ENCODE results near the gene ANO2. TPM values are rescaled to one million over a fixed set of nuclear protein-coding genes. Genes with fewer than 3 reads are reported as not detected.

The ANO2 gene
- total and polyA plus RNA-seq, 2 experiments from 2014 or later = 2.3 to 4.6 TPM

- no peaks in the 10 kb centered on the region for H4K20me1 ChIP-seq (replicated peaks; ENCODE audit: insufficient read depth)
- H2AFZ ChIP-seq = no peak overlapping the region
- no peaks in the 10 kb centered on the region for H3F3A ChIP-seq (replicated peaks; ENCODE audit: low read depth)
- Mint-ChIP-seq H3K4me3 (no peak overlapping the region), H3K4me1 (peaks cover 8% of the 10 kb centered on the region), H3K27me3 (ENCODE audit: insufficient read depth, low read depth, poor library complexity) (peaks cover 2% of the 10 kb centered on the region), H3K9me3 (no peaks in the 10 kb centered on the region), H3K27ac (no peak overlapping the region), H3K36me3 (ENCODE audit: low read depth) (no peaks in the 10 kb centered on the region)
- H3K27ac ChIP-seq (ENCODE audit: low read depth) = no peak overlapping the region
- peaks cover 8% of the 10 kb centered on the region for H3K9me2 ChIP-seq (ENCODE audit: insufficient read depth)
- no peaks in the 10 kb centered on the region for H3K27me3 ChIP-seq (ENCODE audit: insufficient read depth)
- no peaks in the 10 kb centered on the region for H3K4me1 ChIP-seq (ENCODE audit: insufficient read depth)
- ATAC-seq = no peak
- no peak for DNase-seq (ENCODE audit: low spot score)
- H3K79me2 ChIP-seq (replicated peaks; ENCODE audit: insufficient read depth) = no peaks in the 10 kb centered on the region
- H3K36me3 ChIP-seq (ENCODE audit: insufficient read depth) = no peaks in the 10 kb centered on the region
- no peak overlapping the region for H3K4me3 ChIP-seq
- H3K4me2 ChIP-seq = no peak overlapping the region
- TF ChIP-seq STAT1 (IDR thresholded peaks at IDR 0.05; ENCODE audit: unreplicated experiment) = no peak
- no peak for TF ChIP-seq ZNF462 (CRISPR knock-in tag; IDR thresholded peaks at IDR 0.05)
- no peak for TF ChIP-seq REST (IDR thresholded peaks at IDR 0.05; ENCODE audit: unreplicated experiment)
- no peak for TF ChIP-seq ZNF331 (CRISPR knock-in tag; IDR thresholded peaks at IDR 0.05; ENCODE audit: low read depth)
- no peak for TF ChIP-seq JUNB (IDR thresholded peaks at IDR 0.05; ENCODE audit: unreplicated experiment)
- no peak for TF ChIP-seq CTCF (conservative IDR thresholded peaks at IDR 0.05; ENCODE audit: low read depth in 2 of 2)
- no peak for TF ChIP-seq EZH2 (IDR thresholded peaks at IDR 0.05; ENCODE audit: low read depth, unreplicated experiment)
- TF ChIP-seq ZNF114 (CRISPR knock-in tag; IDR thresholded peaks at IDR 0.05) = no peak
- no peak for TF ChIP-seq EZH2phosphoT487 (IDR thresholded peaks at IDR 0.05; ENCODE audit: unreplicated experiment)
- no peak for TF ChIP-seq POLR2AphosphoS5 (IDR thresholded peaks at IDR 0.05; ENCODE audit: low read depth)
- no peak for TF ChIP-seq ETS1 (IDR thresholded peaks at IDR 0.05)
- TF ChIP-seq NANOG (IDR thresholded peaks at IDR 0.05; ENCODE audit: borderline replicate concordance) = no peak
- TF ChIP-seq CREB1 (CRISPR knock-in tag; IDR thresholded peaks at IDR 0.05; ENCODE audit: low read depth) = no peak
Observed at GRCh38 chr12:5864301-5864700, 80.8 kb downstream of the ANO2 start.

Measured in GM23338 (cell line).